ENCODE measurements around the gene TNRC18.

Gene TNRC18

DNA sequence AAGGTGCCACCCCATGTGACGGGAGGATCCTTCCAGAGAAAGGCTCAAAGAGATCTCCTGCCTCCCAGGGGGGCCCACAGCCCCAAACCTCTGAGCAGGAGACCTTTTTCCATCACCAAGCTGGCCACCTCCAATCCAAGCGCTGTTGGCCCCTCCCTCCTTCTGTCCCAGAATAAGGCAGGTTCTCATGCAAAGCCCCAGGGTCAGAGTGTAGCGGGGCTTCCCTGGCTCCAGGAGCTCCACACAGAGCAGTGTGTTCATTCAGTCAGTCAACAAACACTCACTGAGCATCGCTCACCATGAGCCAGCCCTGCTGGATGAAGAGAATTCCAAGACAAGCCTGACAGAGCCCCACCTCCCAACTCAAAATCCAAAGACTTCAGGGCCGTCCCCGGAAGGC, 39.0 kb downstream of the TNRC18 start:
- no peak overlapping the region for H3K27ac ChIP-seq (ENCODE audit: low read depth, low read length, poor library complexity, severe bottlenecking)
- H3K9ac ChIP-seq (ENCODE audit: low read length) = no peak overlapping the region
- peaks cover 20% of the 10 kb centered on the region for H3K36me3 ChIP-seq (ENCODE audit: insufficient read depth, low read length)
- H4K20me1 ChIP-seq (ENCODE audit: insufficient read depth, low read length) = no peaks in the 10 kb centered on the region
- peaks cover 6% of the 10 kb centered on the region for H3K4me1 ChIP-seq (ENCODE audit: insufficient read depth, low read length, severe bottlenecking)
- no peak overlapping the region for H3K4me3 ChIP-seq (ENCODE audit: low read depth, low read length, poor library complexity, severe bottlenecking)
- H3K79me2 ChIP-seq (ENCODE audit: insufficient read depth, low read length) = no peaks in the 10 kb centered on the region
- H3K4me2 ChIP-seq (ENCODE audit: low read length) = no peak overlapping the region
- TF ChIP-seq EZH2 (IDR thresholded peaks at IDR 0.05; ENCODE audit: borderline replicate concordance, low read length) = no peak
- H3K27me3 ChIP-seq (ENCODE audit: insufficient read depth, low read length) = no peaks in the 10 kb centered on the region
- no peaks in the 10 kb centered on the region for H3K9me2 ChIP-seq (ENCODE audit: low read depth, low read length)
- H3F3A ChIP-seq (ENCODE audit: insufficient read depth, low read length) = no peaks in the 10 kb centered on the region
- no peak overlapping the region for H2AFZ ChIP-seq (ENCODE audit: low read length)
- H3K9me3 ChIP-seq (ENCODE audit: low read length) = no peaks in the 10 kb centered on the region

DNA sequence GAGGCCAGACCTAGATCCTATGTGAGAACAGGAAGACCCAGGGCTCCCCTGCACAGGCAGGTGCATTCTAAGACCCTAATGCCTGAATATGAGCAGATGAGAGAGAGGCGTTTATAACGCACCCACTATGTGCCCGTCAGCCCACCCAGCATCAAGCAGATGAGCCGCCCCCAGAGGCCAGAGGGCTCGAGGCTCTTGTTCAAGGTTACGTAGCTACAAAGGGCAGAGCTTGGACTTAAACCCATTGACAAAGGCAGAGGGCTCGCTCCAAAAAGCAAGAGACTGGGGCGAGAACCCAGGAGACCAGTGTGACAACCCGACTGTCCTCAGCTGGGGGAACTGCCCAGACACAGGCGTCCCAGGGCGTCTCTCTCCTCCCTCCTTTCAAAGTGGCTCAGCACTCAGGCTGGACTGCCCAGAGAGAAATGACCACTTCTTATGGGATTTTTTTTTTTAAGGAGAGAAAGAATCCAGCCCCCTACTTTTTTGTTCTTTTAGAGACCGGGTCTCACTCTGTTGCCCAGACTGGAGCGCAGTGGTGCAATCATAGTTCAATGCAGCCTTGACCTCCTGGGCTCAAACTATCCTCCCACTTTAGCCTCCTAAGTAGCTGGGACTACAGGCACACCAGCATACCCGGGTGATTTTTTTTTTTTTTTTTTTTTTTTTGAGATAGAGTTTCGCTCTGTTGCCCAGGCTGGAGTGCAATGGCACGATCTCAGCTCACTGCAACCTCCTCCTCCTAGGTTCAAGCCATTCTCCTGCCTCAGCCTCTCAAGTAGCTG, 40.1 kb downstream of the TNRC18 start:
- no peaks in the 10 kb centered on the region for H4K20me1 ChIP-seq (ENCODE audit: insufficient read depth, low read length)
- H3F3A ChIP-seq (ENCODE audit: insufficient read depth, low read length) = no peaks in the 10 kb centered on the region
- no peaks in the 10 kb centered on the region for H3K27me3 ChIP-seq (ENCODE audit: insufficient read depth, low read length)
- no peaks in the 10 kb centered on the region for H3K9me3 ChIP-seq (ENCODE audit: low read length)
- no peak for TF ChIP-seq EZH2 (IDR thresholded peaks at IDR 0.05; ENCODE audit: borderline replicate concordance, low read length)
- TF ChIP-seq, protein P1, sequence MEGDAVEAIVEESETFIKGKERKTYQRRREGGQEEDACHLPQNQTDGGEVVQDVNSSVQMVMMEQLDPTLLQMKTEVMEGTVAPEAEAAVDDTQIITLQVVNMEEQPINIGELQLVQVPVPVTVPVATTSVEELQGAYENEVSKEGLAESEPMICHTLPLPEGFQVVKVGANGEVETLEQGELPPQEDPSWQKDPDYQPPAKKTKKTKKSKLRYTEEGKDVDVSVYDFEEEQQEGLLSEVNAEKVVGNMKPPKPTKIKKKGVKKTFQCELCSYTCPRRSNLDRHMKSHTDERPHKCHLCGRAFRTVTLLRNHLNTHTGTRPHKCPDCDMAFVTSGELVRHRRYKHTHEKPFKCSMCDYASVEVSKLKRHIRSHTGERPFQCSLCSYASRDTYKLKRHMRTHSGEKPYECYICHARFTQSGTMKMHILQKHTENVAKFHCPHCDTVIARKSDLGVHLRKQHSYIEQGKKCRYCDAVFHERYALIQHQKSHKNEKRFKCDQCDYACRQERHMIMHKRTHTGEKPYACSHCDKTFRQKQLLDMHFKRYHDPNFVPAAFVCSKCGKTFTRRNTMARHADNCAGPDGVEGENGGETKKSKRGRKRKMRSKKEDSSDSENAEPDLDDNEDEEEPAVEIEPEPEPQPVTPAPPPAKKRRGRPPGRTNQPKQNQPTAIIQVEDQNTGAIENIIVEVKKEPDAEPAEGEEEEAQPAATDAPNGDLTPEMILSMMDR (IDR thresholded peaks at IDR 0.05; ENCODE audit: low read length) = no peak
- H3K4me2 ChIP-seq (ENCODE audit: low read length) = no peak overlapping the region
- H3K9ac ChIP-seq (ENCODE audit: low read length) = no peak overlapping the region
- peaks cover 20% of the 10 kb centered on the region for H3K36me3 ChIP-seq (ENCODE audit: insufficient read depth, low read length)
- H3K4me1 ChIP-seq (ENCODE audit: insufficient read depth, low read length, severe bottlenecking) = peaks cover 6% of the 10 kb centered on the region
- no peaks in the 10 kb centered on the region for H3K9me2 ChIP-seq (ENCODE audit: low read depth, low read length)
- no peak overlapping the region for H3K4me3 ChIP-seq (ENCODE audit: low read depth, low read length, poor library complexity, severe bottlenecking)
- no peaks in the 10 kb centered on the region for H3K79me2 ChIP-seq (ENCODE audit: insufficient read depth, low read length)
- H2AFZ ChIP-seq (ENCODE audit: low read length) = no peak overlapping the region
- H3K27ac ChIP-seq (ENCODE audit: low read depth, low read length, poor library complexity, severe bottlenecking) = no peak overlapping the region

DNA sequence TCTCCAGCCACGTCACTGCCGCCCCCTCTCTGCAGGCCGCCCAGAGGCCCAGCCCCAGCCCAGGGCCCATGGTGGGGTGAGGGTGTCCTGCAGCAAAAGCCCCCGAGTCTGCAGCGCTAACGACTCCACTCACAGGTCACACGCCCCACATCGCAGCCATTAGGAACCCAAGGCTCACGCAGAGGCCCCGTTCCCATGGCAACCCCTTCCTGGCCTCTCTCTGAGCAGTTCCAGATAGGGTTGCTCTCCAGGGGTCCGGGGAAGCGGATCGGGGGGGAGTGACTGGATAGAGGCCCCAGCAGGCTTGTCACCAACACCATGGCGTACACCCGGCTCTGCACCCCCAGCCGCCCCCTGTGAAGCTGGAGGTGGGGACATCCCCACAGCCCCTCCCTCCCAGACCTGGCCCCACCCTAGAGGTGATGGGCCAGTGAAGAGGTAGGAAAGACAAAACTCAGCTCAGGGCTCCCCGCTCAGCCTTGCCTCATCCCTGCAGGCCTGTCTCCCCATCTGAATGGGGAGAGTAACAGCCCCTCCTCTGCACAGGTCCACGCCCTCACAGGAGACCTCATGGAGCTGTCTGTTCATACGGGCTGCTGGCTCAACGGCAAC, 41.2 kb downstream of the TNRC18 start:
- H3K27ac ChIP-seq (ENCODE audit: low read depth, low read length, poor library complexity, severe bottlenecking) = no peak overlapping the region
- H3K9ac ChIP-seq (ENCODE audit: low read length) = no peak overlapping the region
- H3K9me2 ChIP-seq (ENCODE audit: low read depth, low read length) = no peaks in the 10 kb centered on the region
- H3K4me2 ChIP-seq (ENCODE audit: low read length) = no peak overlapping the region
- TF ChIP-seq, protein P1 (IDR thresholded peaks at IDR 0.05; ENCODE audit: low read length) = no peak
- no peak for TF ChIP-seq EZH2 (IDR thresholded peaks at IDR 0.05; ENCODE audit: borderline replicate concordance, low read length)
- H4K20me1 ChIP-seq (ENCODE audit: insufficient read depth, low read length) = no peaks in the 10 kb centered on the region
- no peaks in the 10 kb centered on the region for H3F3A ChIP-seq (ENCODE audit: insufficient read depth, low read length)
- no peak overlapping the region for H3K4me3 ChIP-seq (ENCODE audit: low read depth, low read length, poor library complexity, severe bottlenecking)
- H3K4me1 ChIP-seq (ENCODE audit: insufficient read depth, low read length, severe bottlenecking) = peaks cover 6% of the 10 kb centered on the region
- no peak overlapping the region for H2AFZ ChIP-seq (ENCODE audit: low read length)
- peaks cover 12% of the 10 kb centered on the region for H3K36me3 ChIP-seq (ENCODE audit: insufficient read depth, low read length)
- no peaks in the 10 kb centered on the region for H3K79me2 ChIP-seq (ENCODE audit: insufficient read depth, low read length)
- H3K9me3 ChIP-seq (ENCODE audit: low read length) = no peaks in the 10 kb centered on the region
- H3K27me3 ChIP-seq (ENCODE audit: insufficient read depth, low read length) = no peaks in the 10 kb centered on the region
